ENCODE data around the gene DAPK1. TPM values are rescaled to one million over a fixed set of nuclear protein-coding genes. Genes with fewer than 3 reads are reported as not detected.

The DAPK1 gene
- total RNA-seq, 1 donor from 2014 or later: 35.1 TPM

- H3K36me3 Mint-ChIP-seq (ENCODE audit: low read depth, unreplicated experiment): peaks cover 11% of the 10 kb centered on the region
- H3K27ac Mint-ChIP-seq (ENCODE audit: unreplicated experiment): no peak overlapping the region
- no peaks in the 10 kb centered on the region for H3K4me1 ChIP-seq (ENCODE audit: insufficient read depth, low read length)
- no peak overlapping the region for H3K27ac ChIP-seq (ENCODE audit: low read depth, low read length)
- no peaks in the 10 kb centered on the region for H4K20me1 ChIP-seq (ENCODE audit: insufficient read depth, low read length)
- no peaks in the 10 kb centered on the region for H3K27me3 Mint-ChIP-seq (ENCODE audit: low read depth, unreplicated experiment)
- H3K36me3 ChIP-seq (ENCODE audit: insufficient read depth, low read length): no peaks in the 10 kb centered on the region
- H3K27me3 ChIP-seq (ENCODE audit: insufficient read depth, low read length): no peaks in the 10 kb centered on the region
- TF ChIP-seq, protein P1, sequence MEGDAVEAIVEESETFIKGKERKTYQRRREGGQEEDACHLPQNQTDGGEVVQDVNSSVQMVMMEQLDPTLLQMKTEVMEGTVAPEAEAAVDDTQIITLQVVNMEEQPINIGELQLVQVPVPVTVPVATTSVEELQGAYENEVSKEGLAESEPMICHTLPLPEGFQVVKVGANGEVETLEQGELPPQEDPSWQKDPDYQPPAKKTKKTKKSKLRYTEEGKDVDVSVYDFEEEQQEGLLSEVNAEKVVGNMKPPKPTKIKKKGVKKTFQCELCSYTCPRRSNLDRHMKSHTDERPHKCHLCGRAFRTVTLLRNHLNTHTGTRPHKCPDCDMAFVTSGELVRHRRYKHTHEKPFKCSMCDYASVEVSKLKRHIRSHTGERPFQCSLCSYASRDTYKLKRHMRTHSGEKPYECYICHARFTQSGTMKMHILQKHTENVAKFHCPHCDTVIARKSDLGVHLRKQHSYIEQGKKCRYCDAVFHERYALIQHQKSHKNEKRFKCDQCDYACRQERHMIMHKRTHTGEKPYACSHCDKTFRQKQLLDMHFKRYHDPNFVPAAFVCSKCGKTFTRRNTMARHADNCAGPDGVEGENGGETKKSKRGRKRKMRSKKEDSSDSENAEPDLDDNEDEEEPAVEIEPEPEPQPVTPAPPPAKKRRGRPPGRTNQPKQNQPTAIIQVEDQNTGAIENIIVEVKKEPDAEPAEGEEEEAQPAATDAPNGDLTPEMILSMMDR (IDR thresholded peaks at IDR 0.05; ENCODE audit: insufficient read depth, low read depth, low read length): no peak
- TF ChIP-seq EZH2 (IDR thresholded peaks at IDR 0.05; ENCODE audit: insufficient read depth, low read length): no peak
- H3K4me1 Mint-ChIP-seq (ENCODE audit: low read depth, unreplicated experiment): no peaks in the 10 kb centered on the region
- H3K4me2 ChIP-seq (ENCODE audit: low read length): no peak overlapping the region
- no peaks in the 10 kb centered on the region for H3K9me3 Mint-ChIP-seq (ENCODE audit: unreplicated experiment)
- FAIRE-seq: no peak
- no peak for DNase-seq (ENCODE audit: low read depth)
- H3K4me3 ChIP-seq (ENCODE audit: insufficient read depth, low read depth, low read length): no peak overlapping the region
- no peaks in the 10 kb centered on the region for H3K79me2 ChIP-seq (ENCODE audit: insufficient read depth, low read length)
- H3K9ac ChIP-seq (ENCODE audit: low read length): no peak overlapping the region
- H3K9me3 ChIP-seq (ENCODE audit: insufficient read depth, low read depth, low read length): no peaks in the 10 kb centered on the region
- no peak overlapping the region for H3K4me3 Mint-ChIP-seq (ENCODE audit: unreplicated experiment)
- H2AFZ ChIP-seq (ENCODE audit: low read depth, low read length): no peak overlapping the region
Measured at GRCh38 chr9:87622923-87623322, 125.3 kb downstream of the DAPK1 start.

DNA sequence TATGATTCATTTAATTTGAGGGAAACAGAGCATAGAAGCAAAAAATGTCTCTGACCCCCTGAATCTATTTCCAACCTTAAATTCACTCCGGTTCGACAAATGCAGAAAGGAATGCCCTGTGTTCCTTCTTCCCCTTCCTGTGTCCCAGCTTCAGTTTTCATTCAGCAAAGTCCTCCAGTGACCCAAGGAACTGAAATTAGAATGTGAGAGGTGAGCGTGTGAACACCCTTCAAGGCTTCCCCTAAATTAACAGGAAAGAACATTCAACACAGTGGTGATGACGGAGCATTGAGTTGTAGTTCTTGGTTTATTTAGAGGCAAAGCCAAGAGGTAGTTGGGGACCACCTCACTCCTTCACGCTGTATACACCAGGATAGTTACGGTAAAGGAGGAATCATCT lies 130.7 kb downstream of the DAPK1 start:
- no peaks in the 10 kb centered on the region for H3K36me3 ChIP-seq (ENCODE audit: insufficient read depth, low read length)
- TF ChIP-seq, protein P1 (IDR thresholded peaks at IDR 0.05; ENCODE audit: insufficient read depth, low read depth, low read length): no peak
- TF ChIP-seq EZH2 (IDR thresholded peaks at IDR 0.05; ENCODE audit: insufficient read depth, low read length): no peak
- H3K27ac ChIP-seq (ENCODE audit: low read depth, low read length): no peak overlapping the region
- no peak overlapping the region for H3K4me3 ChIP-seq (ENCODE audit: insufficient read depth, low read depth, low read length)
- FAIRE-seq (no peak), DNase-seq (ENCODE audit: low read depth) (no peak)
- no peak overlapping the region for H3K4me2 ChIP-seq (ENCODE audit: low read length)
- Mint-ChIP-seq H3K9me3 (ENCODE audit: unreplicated experiment) (no peaks in the 10 kb centered on the region), H3K36me3 (ENCODE audit: low read depth, unreplicated experiment) (peaks cover 7% of the 10 kb centered on the region), H3K4me1 (ENCODE audit: low read depth, unreplicated experiment) (no peaks in the 10 kb centered on the region), H3K4me3 (ENCODE audit: unreplicated experiment) (no peak overlapping the region), H3K27me3 (ENCODE audit: low read depth, unreplicated experiment) (no peaks in the 10 kb centered on the region), H3K27ac (ENCODE audit: unreplicated experiment) (no peak overlapping the region)
- no peaks in the 10 kb centered on the region for H3K79me2 ChIP-seq (ENCODE audit: insufficient read depth, low read length)
- H3K9ac ChIP-seq (ENCODE audit: low read length): no peak overlapping the region
- H3K9me3 ChIP-seq (ENCODE audit: insufficient read depth, low read depth, low read length): no peaks in the 10 kb centered on the region
- H3K4me1 ChIP-seq (ENCODE audit: insufficient read depth, low read length): no peaks in the 10 kb centered on the region
- H2AFZ ChIP-seq (ENCODE audit: low read depth, low read length): no peak overlapping the region
- H3K27me3 ChIP-seq (ENCODE audit: insufficient read depth, low read length): no peaks in the 10 kb centered on the region
- no peaks in the 10 kb centered on the region for H4K20me1 ChIP-seq (ENCODE audit: insufficient read depth, low read length)

GRCh38 chr9:87629104-87629503 lies 131.4 kb downstream of the DAPK1 start:
- Histone ChIP-seq H3K9me3 (ENCODE audit: insufficient read depth, low read depth, low read length) (no peaks in the 10 kb centered on the region), H3K79me2 (ENCODE audit: insufficient read depth, low read length) (no peaks in the 10 kb centered on the region), H3K27me3 (ENCODE audit: insufficient read depth, low read length) (no peaks in the 10 kb centered on the region), H2AFZ (ENCODE audit: low read depth, low read length) (no peak overlapping the region), H4K20me1 (ENCODE audit: insufficient read depth, low read length) (no peaks in the 10 kb centered on the region), H3K9ac (ENCODE audit: low read length) (no peak overlapping the region), H3K4me1 (ENCODE audit: insufficient read depth, low read length) (no peaks in the 10 kb centered on the region), H3K4me3 (ENCODE audit: insufficient read depth, low read depth, low read length) (no peak overlapping the region), H3K4me2 (ENCODE audit: low read length) (no peak overlapping the region), H3K36me3 (ENCODE audit: insufficient read depth, low read length) (no peaks in the 10 kb centered on the region), H3K27ac (ENCODE audit: low read depth, low read length) (no peak overlapping the region)
- Mint-ChIP-seq H3K27ac (ENCODE audit: unreplicated experiment) (no peak overlapping the region), H3K4me1 (ENCODE audit: low read depth, unreplicated experiment) (no peaks in the 10 kb centered on the region), H3K27me3 (ENCODE audit: low read depth, unreplicated experiment) (no peaks in the 10 kb centered on the region), H3K9me3 (ENCODE audit: unreplicated experiment) (no peaks in the 10 kb centered on the region), H3K36me3 (ENCODE audit: low read depth, unreplicated experiment) (peaks cover 10% of the 10 kb centered on the region), H3K4me3 (ENCODE audit: unreplicated experiment) (no peak overlapping the region)
- no peak for FAIRE-seq
- DNase-seq (ENCODE audit: low read depth): no peak
- TF ChIP-seq, protein P1 (IDR thresholded peaks at IDR 0.05; ENCODE audit: insufficient read depth, low read depth, low read length): no peak
- no peak for TF ChIP-seq EZH2 (IDR thresholded peaks at IDR 0.05; ENCODE audit: insufficient read depth, low read length)
